Measurements from ENCODE around the gene KDM2A.
A peak's percentile ranks its signal among the peaks of the same experiment; 100 is the strongest.
"Not testable (repeated sequence)": the region's sequence is repeated elsewhere in the genome, so short reads cannot be mapped to it uniquely, and the experiment has no call there.

KDM2A gene

GRCh38 chr11:67160872-67161783 is 42.1 kb downstream of the KDM2A start:
- H3K27ac ChIP-seq, result no peak overlapping the region
- H3K4me3 ChIP-seq, result no peak overlapping the region

- Histone ChIP-seq H3K27ac (no peak overlapping the region), H3K4me3 (no peak overlapping the region)
Observed at GRCh38 chr11:67163006-67163405, 43.9 kb downstream of the KDM2A start.

- Histone ChIP-seq H3K4me3 (no peak overlapping the region), H3K27ac (no peak overlapping the region)
Observed at GRCh38 chr11:67165623-67166022, 46.6 kb downstream of the KDM2A start.

GRCh38 chr11:67167091-67167490 is 48.0 kb downstream of the KDM2A start:
- H3K4me3 ChIP-seq, result no peak overlapping the region
- H3K27ac ChIP-seq, result peak overlapping the region in 1 of 21 experiments; percentile 22

- peak overlapping the region in 1 of 21 experiments; percentile 22 for H3K27ac ChIP-seq
Observed at GRCh38 chr11:67167719-67168118, 48.7 kb downstream of the KDM2A start.

GRCh38 chr11:67168911-67169310 is 49.8 kb downstream of the KDM2A start:
- H3K27ac ChIP-seq, result peak overlapping the region in 2 of 21 experiments; percentile 16 to 19
- H3K4me3 ChIP-seq, result not testable (repeated sequence)

More at GRCh38 chr11:67167719-67168118, 48.7 kb downstream of the KDM2A start:
- H3K4me3 ChIP-seq, result no peak overlapping the region

- H3K4me3 ChIP-seq, result no peak overlapping the region
- H3K27ac ChIP-seq, result no peak overlapping the region
Observed at GRCh38 chr11:67174311-67174710, 55.2 kb downstream of the KDM2A start.

- H3K4me3 ChIP-seq, result no peak overlapping the region
- H3K27ac ChIP-seq, result no peak overlapping the region
Observed at GRCh38 chr11:67177399-67178281, 58.6 kb downstream of the KDM2A start.

GRCh38 chr11:67178421-67178820 is 59.4 kb downstream of the KDM2A start:
- Histone ChIP-seq H3K4me3 (no peak overlapping the region), H3K27ac (no peak overlapping the region)

GRCh38 chr11:67178878-67179277 is 59.8 kb downstream of the KDM2A start:
- no peak overlapping the region for H3K4me3 ChIP-seq
- H3K27ac ChIP-seq, result no peak overlapping the region

- no peak overlapping the region for H3K4me3 ChIP-seq
Observed at GRCh38 chr11:67179892-67180490, 60.9 kb downstream of the KDM2A start.

GRCh38 chr11:67194096-67194495 is 75.0 kb downstream of the KDM2A start:
- Histone ChIP-seq H3K4me3 (no peak overlapping the region), H3K27ac (no peak overlapping the region)

More at GRCh38 chr11:67179892-67180490, 60.9 kb downstream of the KDM2A start:
- H3K27ac ChIP-seq, result no peak overlapping the region

GRCh38 chr11:67195971-67196456 is 77.0 kb downstream of the KDM2A start:
- H3K27ac ChIP-seq, result peak overlapping the region in 2 of 21 experiments; percentile 6 to 45
- no peak overlapping the region for H3K4me3 ChIP-seq

- H3K4me3 ChIP-seq, result no peak overlapping the region
- H3K27ac ChIP-seq, result peak overlapping the region in 1 of 21 experiments; percentile 24
Observed at GRCh38 chr11:67197606-67198005, 78.5 kb downstream of the KDM2A start.

- H3K4me3 ChIP-seq, H3K27ac ChIP-seq: not testable (repeated sequence)
Observed at GRCh38 chr11:67198781-67199180, 79.7 kb downstream of the KDM2A start.

- no peak overlapping the region for H3K4me3 ChIP-seq
- no peak overlapping the region for H3K27ac ChIP-seq
Observed at GRCh38 chr11:67199751-67200150, 80.7 kb downstream of the KDM2A start.

GRCh38 chr11:67202028-67202427 is 83.0 kb downstream of the KDM2A start:
- Histone ChIP-seq H3K27ac (no peak overlapping the region), H3K4me3 (no peak overlapping the region)

- Histone ChIP-seq H3K4me3 (no peak overlapping the region), H3K27ac (no peak overlapping the region)
Observed at GRCh38 chr11:67204822-67205221, 85.8 kb downstream of the KDM2A start.

- not testable (repeated sequence) for H3K27ac ChIP-seq, H3K4me3 ChIP-seq
Observed at GRCh38 chr11:67209222-67209621, 90.2 kb downstream of the KDM2A start.

Measured in skin epidermis (tissue), 12 donors.